Loucy (cell line): ENCODE measurements around the gene ASB12.

ENCODE experiments used
- H2AFZ ChIP-seq: fragments of 200-600 bp; sonication (generic); 2 replicates; pipeline ENCODE4 v1.6.0; 2016; ENCODE audit warnings: antibody characterized with exemption, mild to moderate bottlenecking, low read length, moderate library complexity
- H3F3A ChIP-seq: fragments of 200-600 bp; 2 replicates; pipeline ENCODE4 v1.6.0; 2016; ENCODE audit warnings: antibody characterized with exemption, low read depth, mild to moderate bottlenecking
- H3K27me3 ChIP-seq: fragments of 200-600 bp; sonication (generic); 2 replicates; pipeline ENCODE4 v1.6.1; 2014; ENCODE audit warnings: low read length, mild to moderate bottlenecking; ENCODE audit not compliant: insufficient read depth, poor library complexity, severe bottlenecking
- H3K36me3 ChIP-seq: fragments of 200-600 bp; sonication (generic); 2 replicates; pipeline ENCODE4 v1.6.1; 2016; ENCODE audit warnings: low read length; ENCODE audit not compliant: insufficient read depth
- H3K4me1 ChIP-seq: fragments of 200-600 bp; sonication (generic); 2 replicates; pipeline ENCODE4 v1.5.1; 2014; ENCODE audit warnings: low read length, mild to moderate bottlenecking; ENCODE audit not compliant: insufficient read depth, poor library complexity, severe bottlenecking
- H3K4me2 ChIP-seq: fragments of 200-600 bp; sonication (generic); 2 replicates; pipeline ENCODE4 v1.6.0; 2014; ENCODE audit warnings: antibody characterized with exemption, low read length, low read depth, mild to moderate bottlenecking; ENCODE audit not compliant: poor library complexity, severe bottlenecking
- H3K4me3 ChIP-seq: fragments of 200-600 bp; sonication (generic); 2 replicates; pipeline ENCODE4 v1.5.1; 2014; ENCODE audit warnings: low read length, mild to moderate bottlenecking, mixed read lengths; ENCODE audit not compliant: poor library complexity, severe bottlenecking
- H3K79me2 ChIP-seq: fragments of 200-600 bp; sonication (generic); 2 replicates; pipeline ENCODE4 v1.6.1; 2014; ENCODE audit warnings: low read length; ENCODE audit not compliant: insufficient read depth
- H3K9ac ChIP-seq: fragments of 200-600 bp; sonication (generic); 2 replicates; pipeline ENCODE4 v1.6.0; 2014; ENCODE audit warnings: mild to moderate bottlenecking, low read depth, low read length, moderate library complexity; ENCODE audit not compliant: poor library complexity, severe bottlenecking
- H3K9me2 ChIP-seq: fragments of 200-600 bp; sonication (generic); replicated peaks from 2 replicates; pipeline ENCODE4 v1.6.1; 2016; ENCODE audit warnings: low read depth, low read length, mixed read lengths
- H3K9me3 ChIP-seq: fragments of 200-600 bp; sonication (generic); 2 replicates; pipeline ENCODE4 v1.6.1; 2014; ENCODE audit warnings: mild to moderate bottlenecking, antibody characterized with exemption, low read length, low read depth; ENCODE audit not compliant: insufficient read depth
- H4K20me1 ChIP-seq: fragments of 200-600 bp; sonication (generic); 2 replicates; pipeline ENCODE4 v1.6.0; 2014; ENCODE audit warnings: antibody characterized with exemption, low read length, mild to moderate bottlenecking; ENCODE audit not compliant: insufficient read depth, poor library complexity, severe bottlenecking
- CTCF ChIP-seq: fragments of 200-600 bp; sonication (generic); conservative IDR thresholded peaks from 2 replicates; pipeline ENCODE4 v1.5.1; 2014; ENCODE audit warnings: mild to moderate bottlenecking, antibody characterized with exemption, low read length
- EZH2phosphoT487 ChIP-seq: fragments of 200-600 bp; IDR thresholded peaks from 2 replicates; pipeline ENCODE4 v1.6.1; 2018; ENCODE audit warnings: antibody characterized with exemption, mild to moderate bottlenecking, moderate library complexity, borderline replicate concordance

The ASB12 gene

GRCh38 chrX:64184396-64184795, 46.0 kb downstream of the ASB12 start:
- Histone ChIP-seq H3K9ac (no peak overlapping the region), H3K9me3 (no peaks in the 10 kb centered on the region), H3K27me3 (no peaks in the 10 kb centered on the region), H3K79me2 (no peaks in the 10 kb centered on the region), H3K4me1 (no peaks in the 10 kb centered on the region), H3K36me3 (no peaks in the 10 kb centered on the region), H3K4me2 (no peak overlapping the region), H2AFZ (no peak overlapping the region), H3K9me2 (no peaks in the 10 kb centered on the region), H3F3A (no peaks in the 10 kb centered on the region), H4K20me1 (no peaks in the 10 kb centered on the region), H3K4me3 (no peak overlapping the region)
- TF ChIP-seq EZH2phosphoT487 (no peak), CTCF (no peak)

GRCh38 chrX:64182208-64182607, 48.2 kb downstream of the ASB12 start:
- H3K9ac ChIP-seq = no peak overlapping the region
- TF ChIP-seq EZH2phosphoT487 (no peak), CTCF (no peak)
- no peaks in the 10 kb centered on the region for H4K20me1 ChIP-seq
- H3K27me3 ChIP-seq = no peaks in the 10 kb centered on the region
- H3F3A ChIP-seq = no peaks in the 10 kb centered on the region
- no peaks in the 10 kb centered on the region for H3K79me2 ChIP-seq
- no peak overlapping the region for H3K4me3 ChIP-seq
- H3K9me2 ChIP-seq = no peaks in the 10 kb centered on the region
- no peaks in the 10 kb centered on the region for H3K36me3 ChIP-seq
- H2AFZ ChIP-seq = no peak overlapping the region
- no peak overlapping the region for H3K4me2 ChIP-seq
- H3K9me3 ChIP-seq = no peaks in the 10 kb centered on the region
- no peaks in the 10 kb centered on the region for H3K4me1 ChIP-seq

GRCh38 chrX:64176876-64177275, 53.5 kb downstream of the ASB12 start:
- Histone ChIP-seq H3K9me2 (no peaks in the 10 kb centered on the region), H3K36me3 (no peaks in the 10 kb centered on the region), H3K9ac (no peak overlapping the region), H2AFZ (no peak overlapping the region), H3K79me2 (no peaks in the 10 kb centered on the region), H3K4me3 (no peak overlapping the region), H3K27me3 (no peaks in the 10 kb centered on the region), H3K9me3 (no peaks in the 10 kb centered on the region), H3K4me1 (no peaks in the 10 kb centered on the region), H3F3A (no peaks in the 10 kb centered on the region), H3K4me2 (no peak overlapping the region), H4K20me1 (no peaks in the 10 kb centered on the region)
- TF ChIP-seq EZH2phosphoT487 (no peak), CTCF (no peak)
